HG02798 (cell line): ENCODE measurements around the gene OR9K2.
"Not testable (repeated sequence)": the region's sequence is repeated elsewhere in the genome, so short reads cannot be mapped to it uniquely, and the experiment has no call there.

ENCODE experiments used
- ATAC-seq: cut with Tn5 transposase; IDR thresholded peaks from one replicate; pipeline ENCODE4 v1.9.1; 2021; ENCODE audit warnings: mild to moderate bottlenecking; ENCODE audit not compliant: unreplicated experiment, poor library complexity

OR9K2 gene, protein sequence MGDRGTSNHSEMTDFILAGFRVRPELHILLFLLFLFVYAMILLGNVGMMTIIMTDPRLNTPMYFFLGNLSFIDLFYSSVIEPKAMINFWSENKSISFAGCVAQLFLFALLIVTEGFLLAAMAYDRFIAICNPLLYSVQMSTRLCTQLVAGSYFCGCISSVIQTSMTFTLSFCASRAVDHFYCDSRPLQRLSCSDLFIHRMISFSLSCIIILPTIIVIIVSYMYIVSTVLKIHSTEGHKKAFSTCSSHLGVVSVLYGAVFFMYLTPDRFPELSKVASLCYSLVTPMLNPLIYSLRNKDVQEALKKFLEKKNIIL

DNA sequence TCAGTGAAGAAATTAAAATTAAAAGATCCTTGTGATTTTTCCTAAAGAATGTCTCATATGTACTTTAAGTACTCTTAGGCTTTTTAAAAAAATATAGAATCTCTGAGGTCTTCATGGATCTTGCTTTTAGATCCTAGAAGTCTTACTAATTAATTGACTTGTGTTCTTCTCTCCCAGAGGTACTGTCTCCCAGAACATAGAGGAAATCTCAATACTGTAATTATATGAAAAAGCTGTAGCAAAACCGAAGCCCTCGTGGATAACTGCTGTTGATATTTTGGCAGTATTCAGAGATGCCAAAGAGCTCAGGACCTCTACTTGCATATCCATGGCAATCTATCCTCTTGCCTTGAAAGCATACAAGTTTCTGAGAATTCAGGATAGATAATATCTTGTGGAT lies at the start of gene OR9K2:
TSS of gene OR9K2 (plus strand) at position 301 of the 400 bp plus-strand sequence. CDS start 3,429 bp downstream, outside the sequence.
- no peak for ATAC-seq

DNA sequence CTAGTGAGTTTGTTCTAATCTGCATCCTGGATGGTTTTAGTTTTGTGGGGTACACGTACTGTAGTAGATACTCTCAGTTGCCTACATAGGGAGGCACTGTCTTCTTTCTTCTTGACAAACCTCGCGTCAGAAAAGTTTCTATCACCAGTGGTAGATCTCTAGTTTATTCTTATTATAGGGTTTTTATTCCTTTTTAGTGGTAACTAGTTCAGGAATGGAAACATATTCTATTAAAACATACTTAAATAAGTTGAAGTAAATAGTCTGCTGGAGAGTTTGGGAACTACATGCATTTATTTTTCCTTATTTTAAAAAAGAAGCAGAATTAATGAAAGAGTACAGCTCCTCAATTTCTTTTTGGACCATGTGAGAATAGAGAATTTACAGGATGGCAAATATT lies 33.6 kb upstream of the OR9K2 start:
- ATAC-seq: no peak

DNA sequence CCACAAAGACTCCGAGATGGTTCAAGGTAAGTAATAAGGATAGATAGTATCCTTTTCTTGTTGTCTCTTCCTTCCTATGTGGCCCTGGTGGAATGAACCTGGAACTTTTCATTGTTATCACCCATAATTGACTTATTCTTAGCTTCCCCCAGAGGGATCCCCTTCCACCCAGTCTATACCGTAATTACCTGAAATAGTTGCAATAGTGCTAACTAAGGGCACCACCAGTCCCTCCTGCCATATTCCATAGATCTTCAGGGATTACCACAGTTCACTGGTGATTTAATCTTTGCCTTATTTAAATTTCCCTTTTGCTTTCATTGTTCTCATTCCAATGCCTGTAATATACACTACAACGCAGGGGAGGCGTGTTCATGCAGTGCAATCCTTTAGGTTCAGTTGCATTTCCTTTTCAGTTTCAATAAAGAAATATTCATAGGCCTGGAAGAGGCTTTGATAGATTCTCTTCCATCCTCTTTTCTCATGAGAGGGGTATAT lies 13.8 kb upstream of the OR9K2 start:
- ATAC-seq: no peak

DNA sequence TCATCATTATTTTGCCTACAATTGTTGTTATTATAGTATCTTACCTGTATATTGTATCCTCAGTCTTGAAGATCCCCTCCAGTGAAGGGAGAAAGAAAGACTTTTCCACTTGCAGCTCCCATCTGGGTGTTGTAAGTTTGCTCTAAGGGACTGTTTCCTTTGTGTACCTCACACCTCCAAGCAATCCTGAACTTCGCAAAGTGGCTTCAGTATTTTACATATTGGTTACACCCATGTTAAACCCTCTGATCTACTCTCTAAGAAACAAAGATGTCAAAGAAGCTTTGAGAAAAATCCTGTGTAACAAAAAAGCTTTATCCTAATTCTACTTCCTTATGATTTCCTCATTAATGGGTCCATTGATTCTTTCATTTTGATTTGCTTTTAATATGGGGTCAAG lies 10.1 kb upstream of the OR9K2 start:
- no peak for ATAC-seq

DNA sequence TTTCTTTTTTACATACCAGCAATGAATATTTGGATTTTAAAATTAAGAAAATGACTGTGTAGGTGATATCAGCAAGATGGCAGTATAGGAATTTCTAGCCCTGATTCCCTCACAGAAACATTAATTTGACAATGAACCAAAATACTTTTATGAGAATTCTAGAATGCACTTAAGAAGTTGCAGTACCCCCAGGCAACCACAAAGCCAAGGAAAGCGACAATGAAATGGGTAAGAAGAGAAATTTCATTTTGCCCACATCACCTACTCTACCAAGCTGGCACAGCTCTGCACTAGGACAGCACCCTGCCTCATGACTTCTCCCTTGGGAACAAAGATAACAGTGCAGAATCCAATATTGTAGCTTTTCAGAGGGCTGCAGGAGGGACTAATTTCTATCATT lies 6.6 kb downstream of the OR9K2 start:
- no peak for ATAC-seq

DNA sequence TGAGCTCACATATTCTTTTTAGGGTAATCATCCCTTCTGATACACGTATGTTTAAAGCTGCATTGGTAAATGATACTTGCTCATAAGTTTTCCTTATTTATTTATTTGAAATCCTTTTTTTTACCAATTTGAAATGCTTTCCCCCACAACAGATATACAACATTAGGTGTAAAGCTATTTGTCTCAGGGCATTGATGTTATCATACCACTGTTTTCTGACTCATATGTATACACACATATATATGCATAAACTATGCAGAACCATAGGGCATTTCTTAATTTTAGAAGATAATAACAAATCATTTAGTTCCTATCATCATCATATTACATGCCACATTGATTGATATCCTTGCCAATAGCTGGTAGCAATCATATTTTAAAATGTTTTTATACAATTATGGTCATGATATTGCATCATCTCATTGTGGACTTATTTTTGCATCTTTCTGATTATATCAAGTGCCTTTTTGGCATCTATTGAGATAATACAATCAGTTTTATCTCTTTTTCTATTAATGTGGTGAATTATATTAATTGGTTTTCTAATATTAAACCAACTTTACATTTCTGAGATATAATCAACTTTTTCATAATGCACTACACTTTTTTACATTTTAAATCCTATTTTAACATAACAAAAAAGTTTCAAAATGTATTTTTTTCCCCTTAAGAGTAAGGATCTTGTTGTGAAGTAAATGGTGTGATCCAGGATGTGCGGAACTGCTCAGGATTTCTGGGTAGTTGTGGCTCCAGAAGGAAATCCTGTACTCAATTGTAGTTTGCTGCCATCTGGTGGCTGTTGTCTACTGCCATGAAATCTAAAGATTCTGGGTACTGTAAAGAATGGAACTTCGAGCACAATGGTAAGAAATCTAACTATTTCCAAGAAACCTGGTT lies 16.7 kb downstream of the OR9K2 start:
- ATAC-seq: no peak

DNA sequence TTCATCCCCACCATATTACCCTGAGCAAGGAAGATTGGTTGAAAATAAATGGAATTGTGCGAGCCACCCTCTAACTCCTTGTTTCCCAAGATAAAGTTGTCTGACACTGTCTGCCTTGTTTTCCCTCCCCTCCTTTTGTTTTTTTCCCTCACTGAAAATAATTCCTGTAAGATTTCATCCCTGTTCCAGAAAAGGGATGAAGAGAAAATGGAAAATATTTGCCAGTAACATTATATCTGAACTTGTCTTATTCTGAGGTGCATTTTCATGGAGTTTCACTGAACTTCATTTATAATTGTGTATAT lies 17.3 kb downstream of the OR9K2 start:
- ATAC-seq: no peak

DNA sequence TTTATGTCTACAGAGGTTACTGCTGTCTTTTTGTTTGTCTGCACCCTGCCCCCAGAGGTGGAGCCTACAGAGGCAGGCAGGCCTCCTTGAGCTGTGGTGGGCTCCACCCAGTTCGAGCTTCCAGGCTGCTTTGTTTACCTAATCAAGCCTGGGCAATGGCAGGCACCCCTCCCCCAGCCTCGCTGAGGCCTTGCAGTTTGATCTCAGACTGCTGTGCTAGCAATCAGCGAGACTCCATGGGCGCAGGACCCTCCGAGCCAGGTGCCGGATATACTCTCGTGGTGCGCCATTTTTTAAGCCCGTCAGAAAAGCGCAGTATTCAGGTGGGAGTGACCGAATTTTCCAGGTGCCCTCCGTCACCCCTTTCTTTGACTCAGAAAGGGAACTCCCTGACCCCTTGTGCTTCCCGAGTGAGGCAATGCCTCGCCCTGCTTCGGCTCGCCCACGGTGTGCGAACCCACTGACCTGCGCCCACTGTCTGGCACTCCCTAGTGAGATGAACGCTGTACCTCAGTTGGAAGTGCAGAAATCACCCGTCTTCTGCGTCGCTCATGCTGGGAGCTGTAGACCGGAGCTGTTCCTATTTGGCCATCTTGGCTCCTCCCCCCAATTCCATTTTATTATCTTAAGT lies 40.9 kb downstream of the OR9K2 start:
- ATAC-seq: not testable (repeated sequence)

DNA sequence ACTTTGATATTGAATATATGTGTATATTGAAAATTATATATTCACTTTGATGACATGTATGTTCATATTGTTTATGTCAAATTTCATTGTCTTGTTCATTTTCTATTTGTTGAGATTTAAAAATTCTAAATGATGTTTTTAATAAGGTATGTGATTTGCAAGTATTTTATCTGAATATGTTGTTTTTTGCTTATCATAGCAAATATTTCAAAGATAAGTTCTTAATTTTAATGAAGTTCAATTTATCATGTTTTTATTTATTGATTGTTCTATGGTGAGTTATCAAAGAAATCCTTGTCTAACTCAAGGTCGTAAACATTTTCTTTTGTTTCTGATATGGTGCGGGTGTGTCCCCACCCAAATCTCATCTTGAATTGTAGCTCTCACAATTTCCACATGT lies 45.2 kb downstream of the OR9K2 start:
- ATAC-seq: no peak

DNA sequence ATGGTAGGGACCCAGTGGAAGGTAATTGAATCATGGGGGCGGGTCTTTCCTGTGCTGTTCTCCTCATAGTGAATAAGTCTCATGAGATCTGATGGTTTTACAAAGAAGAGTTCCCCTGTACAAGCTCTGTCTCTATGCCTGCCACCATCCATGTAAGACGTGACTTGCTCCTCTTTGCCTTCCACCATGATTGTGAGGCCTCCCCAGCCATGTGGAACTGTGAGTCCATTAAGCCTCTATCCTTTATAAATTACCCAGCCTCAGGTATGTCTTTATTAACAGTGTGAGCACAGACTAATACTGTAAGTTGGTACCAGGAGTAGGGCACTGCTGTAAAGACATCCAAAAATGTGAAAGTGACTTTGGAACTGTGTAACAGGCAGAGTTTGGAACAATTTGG lies 45.6 kb downstream of the OR9K2 start:
- not testable (repeated sequence) for ATAC-seq

DNA sequence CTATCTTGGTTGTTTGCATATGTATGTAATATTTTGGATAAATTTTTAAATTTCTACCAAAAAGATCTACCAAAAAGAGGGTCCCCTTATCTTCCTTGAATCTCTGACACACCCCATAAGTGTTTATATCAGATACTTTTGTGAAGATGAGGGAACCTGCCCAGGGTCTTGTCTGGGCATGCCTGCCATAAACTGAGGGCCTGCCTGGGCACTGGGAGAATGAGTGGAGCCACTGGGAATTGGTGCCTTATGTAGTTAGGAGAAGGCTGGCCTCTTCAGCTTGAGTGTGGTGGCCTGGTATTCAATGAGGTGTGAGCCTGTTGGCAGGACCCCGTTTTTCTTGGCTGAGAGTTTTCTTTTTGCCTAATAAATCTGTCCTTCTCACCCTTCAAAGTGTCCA lies 46.5 kb downstream of the OR9K2 start:
- no peak for ATAC-seq

DNA sequence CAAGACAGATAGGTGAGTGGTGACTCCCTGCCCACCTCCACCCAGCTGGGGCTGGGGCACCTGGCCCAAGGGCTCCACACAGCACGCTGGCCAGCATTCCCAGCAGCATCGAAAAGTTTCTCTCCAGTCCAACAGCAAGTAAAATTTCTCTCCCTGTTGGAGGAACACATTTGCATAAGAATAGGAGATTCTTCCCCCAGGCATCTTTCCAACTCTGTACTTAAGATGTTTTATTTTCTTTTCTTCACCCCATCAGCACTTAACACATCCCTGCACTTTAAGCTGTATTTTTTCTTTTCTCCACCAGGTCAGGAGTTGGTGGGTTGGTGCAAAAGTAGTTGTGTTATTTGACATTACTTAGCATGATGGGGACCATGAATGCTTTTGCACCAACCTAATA lies 47.2 kb downstream of the OR9K2 start:
- ATAC-seq: no peak
